ENCODE data around the gene ACSS1.
"Not testable (repeated sequence)": the region's sequence is repeated elsewhere in the genome, so short reads cannot be mapped to it uniquely, and the experiment has no call there.

Gene ACSS1

DNA sequence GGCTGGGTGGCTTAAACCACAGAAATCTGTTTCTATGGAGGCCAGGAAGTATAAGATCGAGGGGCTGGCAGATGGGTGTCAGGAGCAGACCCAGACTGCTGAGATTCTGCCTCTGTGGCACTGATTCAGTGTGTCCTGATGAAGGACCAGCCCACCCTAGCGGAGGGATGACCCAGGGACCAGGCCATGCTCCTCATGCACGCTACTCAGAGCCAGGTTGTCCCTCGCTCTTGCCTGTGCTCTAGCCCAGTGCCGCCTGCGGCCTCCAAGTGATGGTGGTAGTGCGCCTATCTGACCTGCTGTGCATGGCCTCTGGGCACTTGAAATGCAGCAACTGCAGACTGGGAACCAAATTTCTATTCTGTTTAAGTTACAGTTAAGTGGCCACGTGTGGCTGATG is 52.3 kb downstream of the ACSS1 start:
- H3K4me3 ChIP-seq (ENCODE audit: low read depth, low read length): no peak overlapping the region
- TF ChIP-seq, protein P1, sequence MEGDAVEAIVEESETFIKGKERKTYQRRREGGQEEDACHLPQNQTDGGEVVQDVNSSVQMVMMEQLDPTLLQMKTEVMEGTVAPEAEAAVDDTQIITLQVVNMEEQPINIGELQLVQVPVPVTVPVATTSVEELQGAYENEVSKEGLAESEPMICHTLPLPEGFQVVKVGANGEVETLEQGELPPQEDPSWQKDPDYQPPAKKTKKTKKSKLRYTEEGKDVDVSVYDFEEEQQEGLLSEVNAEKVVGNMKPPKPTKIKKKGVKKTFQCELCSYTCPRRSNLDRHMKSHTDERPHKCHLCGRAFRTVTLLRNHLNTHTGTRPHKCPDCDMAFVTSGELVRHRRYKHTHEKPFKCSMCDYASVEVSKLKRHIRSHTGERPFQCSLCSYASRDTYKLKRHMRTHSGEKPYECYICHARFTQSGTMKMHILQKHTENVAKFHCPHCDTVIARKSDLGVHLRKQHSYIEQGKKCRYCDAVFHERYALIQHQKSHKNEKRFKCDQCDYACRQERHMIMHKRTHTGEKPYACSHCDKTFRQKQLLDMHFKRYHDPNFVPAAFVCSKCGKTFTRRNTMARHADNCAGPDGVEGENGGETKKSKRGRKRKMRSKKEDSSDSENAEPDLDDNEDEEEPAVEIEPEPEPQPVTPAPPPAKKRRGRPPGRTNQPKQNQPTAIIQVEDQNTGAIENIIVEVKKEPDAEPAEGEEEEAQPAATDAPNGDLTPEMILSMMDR (IDR thresholded peaks at IDR 0.05; ENCODE audit: insufficient read depth, low read length, missing control alignments): no peak
- ChIA-PET POLR2A (no interaction called here), CTCF (interaction anchor here (2.6 to 4.4 kb wide), 2 partner anchors 11 kb away, joined by 17 to 24 read pairs; no protein-coding TSS in a partner anchor)
- no peak for DNase-seq (ENCODE audit: low read depth, low spot score)

DNA sequence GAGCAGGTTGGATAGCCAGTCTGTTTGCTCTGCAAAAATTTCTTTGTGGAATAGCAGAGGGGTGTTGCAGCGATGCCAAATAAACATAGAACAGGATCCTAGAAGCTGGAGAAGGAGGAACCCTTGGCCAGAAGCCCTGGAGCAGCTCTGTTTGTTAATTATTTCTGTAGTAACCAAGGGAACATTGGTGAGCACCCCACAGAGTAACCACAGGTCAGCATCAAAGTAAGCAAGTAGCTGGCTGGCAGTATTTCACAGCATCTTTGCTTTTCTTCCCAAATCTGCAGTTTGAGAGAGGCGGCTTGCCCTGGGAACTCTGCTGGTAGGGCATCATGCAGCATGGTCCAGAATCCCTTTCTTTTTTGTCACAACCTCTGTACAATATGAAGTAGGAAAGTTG is 52.7 kb downstream of the ACSS1 start:
- POLR2A ChIA-PET: no interaction called here
- TF ChIP-seq, protein P1 (IDR thresholded peaks at IDR 0.05; ENCODE audit: insufficient read depth, low read length, missing control alignments): no peak
- no peak for DNase-seq (ENCODE audit: low read depth, low spot score)
- H3K4me3 ChIP-seq (ENCODE audit: low read depth, low read length): no peak overlapping the region
- CTCF ChIA-PET: interaction anchor here (1.6 to 2.6 kb wide), 2 partner anchors 10 to 174 kb away, joined by 10 to 17 read pairs; no protein-coding TSS in a partner anchor

DNA sequence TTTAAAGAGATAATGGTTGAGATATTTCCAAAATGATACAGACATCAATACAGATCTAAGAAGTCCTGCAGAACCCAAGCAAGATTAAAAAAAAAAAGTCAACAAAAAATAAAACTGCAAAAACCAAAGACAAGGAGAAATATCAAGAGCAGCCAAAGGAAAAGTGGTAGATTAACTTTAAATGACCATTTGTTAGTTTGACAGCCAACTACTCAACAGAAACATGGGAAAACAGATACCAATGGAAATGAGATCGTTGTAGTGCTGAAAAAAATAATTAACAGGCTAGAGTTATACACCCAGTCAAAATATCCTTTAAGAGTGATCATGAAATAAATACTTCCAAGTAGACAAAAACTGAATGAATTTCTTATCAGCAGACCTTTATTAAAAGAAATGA is 54.9 kb downstream of the ACSS1 start:
- POLR2A ChIA-PET: no interaction called here
- no peak for DNase-seq (ENCODE audit: low read depth, low spot score)
- CTCF ChIA-PET: interaction anchor here (1.2 to 2.6 kb wide), 2 partner anchors 8 to 62 kb away, joined by 3 to 17 read pairs; no protein-coding TSS in a partner anchor
- TF ChIP-seq, protein P1 (IDR thresholded peaks at IDR 0.05; ENCODE audit: insufficient read depth, low read length, missing control alignments): no peak
- H3K4me3 ChIP-seq (ENCODE audit: low read depth, low read length): no peak overlapping the region

DNA sequence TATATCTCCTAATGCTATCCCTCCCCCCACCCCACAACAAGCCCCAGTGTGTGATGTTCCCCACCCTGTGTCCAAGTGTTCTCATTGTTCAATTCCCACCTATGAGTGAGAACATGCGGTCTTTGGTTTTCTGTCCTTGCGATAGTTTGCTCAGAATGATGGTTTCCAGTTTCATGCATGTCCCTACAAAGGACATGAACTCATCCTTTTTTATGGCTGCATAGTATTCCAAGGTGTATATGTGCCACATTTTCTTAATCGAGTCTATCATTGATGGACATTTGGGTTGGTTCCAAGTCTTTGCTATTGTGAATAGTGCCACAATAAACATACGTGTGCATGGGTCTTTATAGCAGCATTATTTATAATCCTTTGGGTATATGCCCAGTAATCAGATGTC is 56.6 kb downstream of the ACSS1 start:
- H3K4me3 ChIP-seq (ENCODE audit: low read depth, low read length); POLR2A ChIA-PET; DNase-seq (ENCODE audit: low read depth, low spot score): not testable (repeated sequence)
- CTCF ChIA-PET: interaction anchor here (8.3 kb wide), 1 partner anchor 58 kb away, joined by 382 read pairs; the partner anchor contains the start of gene ACSS1

DNA sequence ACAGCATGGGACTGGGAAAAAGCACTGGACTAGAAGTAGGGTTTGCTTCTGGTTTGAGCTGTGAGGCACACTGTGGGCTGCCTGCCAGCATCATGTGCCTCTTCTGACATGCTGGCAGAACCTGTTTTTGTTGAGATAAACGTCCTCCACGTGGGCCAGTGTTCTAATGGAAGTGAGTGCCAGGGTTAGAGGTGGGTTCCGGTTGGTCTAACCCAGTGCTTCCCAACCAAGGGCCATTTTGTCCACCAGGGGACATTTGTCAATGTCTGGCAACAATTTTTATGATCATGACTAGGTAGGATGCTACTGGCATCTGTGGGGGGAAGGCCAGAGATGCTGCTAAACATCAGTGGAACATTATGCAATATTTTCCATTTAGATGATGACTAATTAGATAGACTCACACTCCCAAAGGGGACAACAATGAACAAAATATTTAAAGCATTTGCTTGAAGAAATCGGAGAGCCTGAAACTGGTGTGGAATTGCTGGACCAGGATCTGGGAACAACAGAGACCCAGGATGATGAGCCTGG is 57.6 kb downstream of the ACSS1 start:
- TF ChIP-seq, protein P1 (IDR thresholded peaks at IDR 0.05; ENCODE audit: insufficient read depth, low read length, missing control alignments): peak; percentile 2
- POLR2A ChIA-PET: no interaction called here
- no peak overlapping the region for H3K4me3 ChIP-seq (ENCODE audit: low read depth, low read length)
- CTCF ChIA-PET: interaction anchor here (1.3 to 8.3 kb wide), 5 partner anchors 9 to 248 kb away, joined by 4 to 382 read pairs (median 5); partner anchors contain the start of genes ACSS1 and PYGB
- peak; percentile 63 for DNase-seq (ENCODE audit: low read depth, low spot score)

DNA sequence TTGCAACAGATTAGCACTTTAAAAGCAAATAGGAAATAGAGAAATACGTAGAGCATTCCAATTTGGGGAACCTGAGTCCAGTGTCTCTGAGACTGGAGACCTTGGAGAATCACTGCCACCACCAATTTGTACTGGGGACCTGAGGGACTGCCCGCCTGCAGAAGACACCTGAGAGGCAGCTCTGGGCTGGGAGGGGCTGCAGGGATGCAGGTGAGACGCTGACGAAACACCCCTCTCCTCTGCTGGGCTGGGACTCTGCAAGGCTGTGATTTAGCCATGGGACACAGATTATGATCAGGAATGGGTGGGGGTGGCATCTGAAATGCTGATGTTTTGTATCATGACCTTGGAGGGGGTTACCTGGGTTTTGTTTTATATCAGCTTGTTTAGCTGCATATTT is 58.4 kb downstream of the ACSS1 start:
- TF ChIP-seq, protein P1 (IDR thresholded peaks at IDR 0.05; ENCODE audit: insufficient read depth, low read length, missing control alignments): no peak
- H3K4me3 ChIP-seq (ENCODE audit: low read depth, low read length): no peak overlapping the region
- ChIA-PET POLR2A (no interaction called here), CTCF (interaction anchor here (1.3 to 8.3 kb wide), 7 partner anchors 10 to 399 kb away, joined by 4 to 382 read pairs (median 5); partner anchors contain the start of genes ACSS1 and PYGB)
- no peak for DNase-seq (ENCODE audit: low read depth, low spot score)
